HG02759 (cell line): Measurements from ENCODE around the gene OR1M1.

ENCODE experiments used
- ATAC-seq: cut with Tn5 transposase; IDR thresholded peaks from one replicate; pipeline ENCODE4 v1.9.1; 2021; ENCODE audit warnings: mild to moderate bottlenecking, moderate library complexity; ENCODE audit not compliant: unreplicated experiment

OR1M1 gene

GRCh38 chr19:9073806-9074205 is 13.1 kb upstream of the OR1M1 start:
- no peak for ATAC-seq

- no peak for ATAC-seq
These were observed 11.6 kb upstream of the OR1M1 start for GRCh38 chr19:9075064-9075949.

GRCh38 chr19:9076901-9077300 is 10.0 kb upstream of the OR1M1 start:
- no peak for ATAC-seq

- ATAC-seq: no peak
These were observed 8.2 kb upstream of the OR1M1 start for GRCh38 chr19:9078651-9079050.

GRCh38 chr19:9107375-9107774 is 20.5 kb downstream of the OR1M1 start, which contains the start of gene OR7G2:
OR7G2 (minus strand) TSS chr19:9107475; CDS start chr19:9103243, 4,232 bp downstream.
- no peak for ATAC-seq

- ATAC-seq: no peak
These were observed 23.1 kb downstream of the OR1M1 start for GRCh38 chr19:9109959-9110358.

- no peak for ATAC-seq
These were observed 28.5 kb downstream of the OR1M1 start, which contains the start of gene OR7G1 for GRCh38 chr19:9115307-9115813. OR7G1 (minus strand) TSS chr19:9115763; CDS start chr19:9115763, 0 bp downstream.

GRCh38 chr19:9116547-9116946 is 29.7 kb downstream of the OR1M1 start:
- ATAC-seq: no peak

GRCh38 chr19:9126900-9127405 is 40.1 kb downstream of the OR1M1 start, which contains the start of gene OR7G3:
OR7G3 (minus strand) TSS chr19:9126950; CDS start chr19:9126950, 0 bp downstream.
- no peak for ATAC-seq

- no peak for ATAC-seq
These were observed 41.3 kb downstream of the OR1M1 start for GRCh38 chr19:9128171-9128570.

- no peak for ATAC-seq
These were observed 44.1 kb downstream of the OR1M1 start for GRCh38 chr19:9130965-9131364.

DNA sequence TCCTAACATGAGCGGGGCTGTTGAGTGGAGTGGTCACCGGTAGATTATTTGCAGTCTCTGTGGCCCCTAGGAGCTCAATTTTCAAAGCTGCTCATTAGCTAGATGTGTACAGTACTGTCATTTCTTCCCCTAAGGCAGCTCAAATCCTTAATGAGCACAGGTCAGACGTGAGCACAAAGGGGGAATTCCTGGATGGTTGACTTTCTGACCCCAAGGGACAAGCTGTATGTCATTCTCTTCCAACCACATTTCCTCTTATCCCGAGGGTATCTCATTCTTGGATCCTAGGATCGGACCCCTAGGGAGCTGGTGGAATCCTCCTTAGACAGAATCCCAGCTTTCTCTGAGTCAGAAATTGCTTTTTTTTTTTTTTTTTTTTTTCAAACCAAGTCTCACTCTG is 45.6 kb downstream of the OR1M1 start:
- ATAC-seq: no peak

GRCh38 chr19:9139609-9140158 is 52.8 kb downstream of the OR1M1 start:
- peak; percentile 24 for ATAC-seq

- peak; percentile 94 for ATAC-seq
These were observed 53.5 kb downstream of the OR1M1 start, which contains the start of gene ZNF317 for GRCh38 chr19:9140159-9140874. ZNF317 (plus strand) TSS chr19:9140397; CDS start chr19:9156017, 15,620 bp downstream.

GRCh38 chr19:9144920-9145319 is 58.1 kb downstream of the OR1M1 start:
- ATAC-seq: no peak
